NOMO-1 treated with dmso at 0.1 percent for 144 hours (cell line): ENCODE data around the gene ST6GAL1.
"Not testable (repeated sequence)": the region's sequence is repeated elsewhere in the genome, so short reads cannot be mapped to it uniquely, and the experiment has no call there.

Experiments used
- DNase-seq: peaks from one replicate; lab custom pipeline; 2025; ENCODE audit not compliant: unreplicated experiment; lab: John Stamatoyannopoulos, UW

ST6GAL1 gene

GRCh38 chr3:186991470-186991869 is 61.1 kb downstream of the ST6GAL1 start:
- no peak for DNase-seq

- DNase-seq, result not testable (repeated sequence)
Observed at GRCh38 chr3:186992096-186992495, 61.8 kb downstream of the ST6GAL1 start.

GRCh38 chr3:186993210-186993782 is 63.0 kb downstream of the ST6GAL1 start:
- no peak for DNase-seq

GRCh38 chr3:186994000-186994955 is 64.0 kb downstream of the ST6GAL1 start:
- no peak for DNase-seq

- DNase-seq, result no peak
Observed at GRCh38 chr3:186996356-186996755, 66.0 kb downstream of the ST6GAL1 start.

GRCh38 chr3:186997061-186997460 is 66.7 kb downstream of the ST6GAL1 start:
- DNase-seq, result no peak

- no peak for DNase-seq
Observed at GRCh38 chr3:186997473-186997939, 67.2 kb downstream of the ST6GAL1 start.

- DNase-seq, result no peak
Observed at GRCh38 chr3:186998937-186999368, 68.6 kb downstream of the ST6GAL1 start.

GRCh38 chr3:187000711-187001151 is 70.4 kb downstream of the ST6GAL1 start:
- peak; percentile 38 for DNase-seq

- DNase-seq, result no peak
Observed at GRCh38 chr3:187002915-187003314, 72.6 kb downstream of the ST6GAL1 start.

- peak; percentile 38 for DNase-seq
Observed at GRCh38 chr3:187005827-187006481, 75.6 kb downstream of the ST6GAL1 start.

GRCh38 chr3:187006864-187007630 is 76.7 kb downstream of the ST6GAL1 start:
- DNase-seq, result no peak

GRCh38 chr3:187010382-187010781 is 80.1 kb downstream of the ST6GAL1 start:
- not testable (repeated sequence) for DNase-seq

GRCh38 chr3:187011915-187012314 is 81.6 kb downstream of the ST6GAL1 start:
- DNase-seq, result peak; percentile 91

GRCh38 chr3:187012609-187013051 is 82.3 kb downstream of the ST6GAL1 start:
- DNase-seq, result no peak

GRCh38 chr3:187013159-187013716 is 82.9 kb downstream of the ST6GAL1 start:
- peak; percentile 44 for DNase-seq

- DNase-seq, result no peak
Observed at GRCh38 chr3:187014417-187014864, 84.1 kb downstream of the ST6GAL1 start.

GRCh38 chr3:187015903-187016638 is 85.7 kb downstream of the ST6GAL1 start:
- DNase-seq, result no peak

- DNase-seq, result peak; percentile 73
Observed at GRCh38 chr3:187016639-187017345, 86.5 kb downstream of the ST6GAL1 start.
